ENCODE measurements around the gene GLOD4. TPM values are rescaled to one million over a fixed set of nuclear protein-coding genes. Genes with fewer than 3 reads are reported as not detected.

Gene GLOD4
- total and polyA plus RNA-seq, 10 donors: 38.6 to 69.7 (median 54.0) TPM

GRCh38 chr17:732067-732901, 49.8 kb downstream of the GLOD4 start, which contains the start of gene TLCD3A:
TSS of gene TLCD3A (plus strand) at chr17:732596. CDS start at chr17:732648, 52 bp downstream.
- no peaks in the 10 kb centered on the region for H3K9me3 ChIP-seq
- intact Hi-C loops (cut with DNase I; ENCODE audit: low total_unique reads): no loop called here
- TF ChIP-seq POLR2A (IDR thresholded peaks at IDR 0.05) (no peak), POLR2AphosphoS5 (IDR thresholded peaks at IDR 0.05) (peak in 2 of 3 donors; percentile 33 to 42)
- TF ChIP-seq, protein P1, sequence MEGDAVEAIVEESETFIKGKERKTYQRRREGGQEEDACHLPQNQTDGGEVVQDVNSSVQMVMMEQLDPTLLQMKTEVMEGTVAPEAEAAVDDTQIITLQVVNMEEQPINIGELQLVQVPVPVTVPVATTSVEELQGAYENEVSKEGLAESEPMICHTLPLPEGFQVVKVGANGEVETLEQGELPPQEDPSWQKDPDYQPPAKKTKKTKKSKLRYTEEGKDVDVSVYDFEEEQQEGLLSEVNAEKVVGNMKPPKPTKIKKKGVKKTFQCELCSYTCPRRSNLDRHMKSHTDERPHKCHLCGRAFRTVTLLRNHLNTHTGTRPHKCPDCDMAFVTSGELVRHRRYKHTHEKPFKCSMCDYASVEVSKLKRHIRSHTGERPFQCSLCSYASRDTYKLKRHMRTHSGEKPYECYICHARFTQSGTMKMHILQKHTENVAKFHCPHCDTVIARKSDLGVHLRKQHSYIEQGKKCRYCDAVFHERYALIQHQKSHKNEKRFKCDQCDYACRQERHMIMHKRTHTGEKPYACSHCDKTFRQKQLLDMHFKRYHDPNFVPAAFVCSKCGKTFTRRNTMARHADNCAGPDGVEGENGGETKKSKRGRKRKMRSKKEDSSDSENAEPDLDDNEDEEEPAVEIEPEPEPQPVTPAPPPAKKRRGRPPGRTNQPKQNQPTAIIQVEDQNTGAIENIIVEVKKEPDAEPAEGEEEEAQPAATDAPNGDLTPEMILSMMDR (IDR thresholded peaks at IDR 0.05 in 8 of 11, conservative IDR thresholded peaks at IDR 0.05 in 3 of 11): no peak
- peaks cover 7 to 26% (median 16%) of the 10 kb centered on the region in 6 donors for H3K4me1 ChIP-seq
- H3K27me3 ChIP-seq (replicated peaks in 1 of 7): peaks cover 0 to 28% (median 0%) of the 10 kb centered on the region in 7 donors
- H3K36me3 ChIP-seq: no peaks in the 10 kb centered on the region
- WGBS, 5 donors: 0 to 1% (median 0%) methylated on average over 33 to 126 of the region's 126 CpGs; no CpG with 5 or more reads in 1 of the 5 donors
- DNase-seq: peak; percentile 84
- H3K27ac ChIP-seq: peak within 1 kb of the TSS in 7 of 8 donors; percentile 39 to 78 (median 64)
- peak within 1 kb of the TSS; percentile 65 to 94 (median 72) for H3K4me3 ChIP-seq

- TF ChIP-seq, protein P1 (IDR thresholded peaks at IDR 0.05 in 8 of 11, conservative IDR thresholded peaks at IDR 0.05 in 3 of 11): no peak
- no peak for TF ChIP-seq POLR2A (IDR thresholded peaks at IDR 0.05)
- no peak for TF ChIP-seq POLR2AphosphoS5 (IDR thresholded peaks at IDR 0.05)
- intact Hi-C loops (cut with DNase I; ENCODE audit: low total_unique reads): no loop called here
- no peak for DNase-seq
- Histone ChIP-seq H3K4me3 (peak overlapping the region; percentile 59 to 94 (median 72)), H3K9me3 (no peaks in the 10 kb centered on the region), H3K27me3 (replicated peaks in 1 of 7) (peaks cover 0 to 28% (median 0%) of the 10 kb centered on the region in 7 donors), H3K27ac (peak overlapping the region in 6 of 8 donors; percentile 39 to 78 (median 58)), H3K36me3 (no peaks in the 10 kb centered on the region), H3K4me1 (peaks cover 7 to 27% (median 16%) of the 10 kb centered on the region in 6 donors)
- WGBS, 5 donors: 16 to 54% (median 18%) methylated on average over 5 to 26 of the region's 26 CpGs
Observed at GRCh38 chr17:731644-732066, 50.4 kb downstream of the GLOD4 start.

DNA sequence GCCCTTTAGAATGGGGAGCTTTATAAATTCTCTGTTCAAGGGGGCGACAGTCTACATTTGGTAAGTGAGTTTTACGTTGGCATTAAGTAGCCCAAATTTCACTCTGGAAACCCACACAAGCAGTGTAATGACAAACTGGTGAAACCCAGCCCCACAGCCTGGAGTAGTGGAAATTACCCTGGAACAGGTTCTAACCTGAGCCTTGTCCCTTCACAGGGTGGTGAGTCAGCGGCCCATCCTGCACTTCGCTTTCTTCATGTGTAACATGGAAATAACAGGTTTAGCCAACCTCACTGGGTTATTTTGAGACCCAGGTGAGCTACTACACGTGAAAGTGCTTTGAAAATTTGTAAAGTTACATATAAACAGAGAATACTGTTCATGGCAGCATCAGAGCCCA, 53.2 kb downstream of the GLOD4 start:
- no peak for DNase-seq
- WGBS, 5 donors: 86 to 91% (median 88%) methylated on average over 5 of the region's 5 CpGs
- H3K27ac ChIP-seq: no peak overlapping the region

DNA sequence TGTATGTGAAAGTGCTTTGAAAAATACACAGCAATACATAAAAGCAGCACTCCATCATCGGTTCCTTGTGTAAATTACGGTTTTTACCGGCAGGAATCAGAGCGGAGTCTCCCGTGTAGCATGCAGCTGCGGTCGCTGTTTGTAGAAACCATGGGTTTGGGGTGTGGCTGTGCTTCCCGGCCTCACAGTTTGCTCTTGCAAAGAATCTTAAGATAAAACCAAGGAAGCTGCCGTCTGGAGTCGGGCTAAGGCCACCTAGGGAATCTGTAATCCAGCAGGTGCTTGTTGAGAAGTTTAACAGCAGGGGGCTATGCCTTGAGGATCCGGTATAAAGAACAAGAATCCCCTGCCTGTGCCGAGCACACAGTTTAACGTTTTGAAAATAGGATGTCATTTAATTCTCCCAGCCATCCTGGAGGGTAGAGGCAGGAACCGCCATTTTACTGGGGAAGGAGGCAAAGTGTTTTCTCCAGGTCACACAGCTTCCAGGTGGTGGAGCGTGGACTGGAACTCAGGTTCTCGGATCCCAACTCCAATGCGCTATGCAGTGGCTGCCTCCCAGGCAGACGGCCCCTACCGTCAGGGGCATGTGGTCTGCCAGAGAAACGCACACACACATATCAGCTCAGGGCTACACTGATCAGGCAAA, 55.7 kb downstream of the GLOD4 start:
- TF ChIP-seq POLR2AphosphoS5 (IDR thresholded peaks at IDR 0.05): no peak
- no peak for TF ChIP-seq POLR2A (IDR thresholded peaks at IDR 0.05)
- TF ChIP-seq, protein P1 (IDR thresholded peaks at IDR 0.05 in 8 of 11, conservative IDR thresholded peaks at IDR 0.05 in 3 of 11): no peak
- Histone ChIP-seq H3K4me1 (peaks cover 0 to 10% (median under 1%) of the 10 kb centered on the region in 6 donors), H3K4me3 (no peak overlapping the region), H3K9me3 (no peaks in the 10 kb centered on the region), H3K36me3 (no peaks in the 10 kb centered on the region), H3K27me3 (replicated peaks in 1 of 7) (peaks cover 0 to 6% (median 0%) of the 10 kb centered on the region in 7 donors), H3K27ac (peak overlapping the region in 1 of 8 donors; percentile 52)
- DNase-seq: no peak
- intact Hi-C loops (cut with DNase I; ENCODE audit: low total_unique reads): no loop called here
- 77 to 84% (median 78%) methylated on average over 20 of the region's 20 CpGs for WGBS, 5 donors

More for the DNA sequence above, 53.2 kb downstream of the GLOD4 start:
- no peak for TF ChIP-seq POLR2AphosphoS5 (IDR thresholded peaks at IDR 0.05)
- Histone ChIP-seq H3K27me3 (replicated peaks in 1 of 7) (peaks cover 0 to 28% (median 0%) of the 10 kb centered on the region in 7 donors), H3K9me3 (no peaks in the 10 kb centered on the region), H3K4me3 (no peak overlapping the region), H3K4me1 (peaks cover 7 to 31% (median 16%) of the 10 kb centered on the region in 6 donors), H3K36me3 (no peaks in the 10 kb centered on the region)
- intact Hi-C loops (cut with DNase I; ENCODE audit: low total_unique reads): no loop called here

Measured in spleen (tissue), 11 donors.